ENCODE data around the gene ARHGAP25.

DNA sequence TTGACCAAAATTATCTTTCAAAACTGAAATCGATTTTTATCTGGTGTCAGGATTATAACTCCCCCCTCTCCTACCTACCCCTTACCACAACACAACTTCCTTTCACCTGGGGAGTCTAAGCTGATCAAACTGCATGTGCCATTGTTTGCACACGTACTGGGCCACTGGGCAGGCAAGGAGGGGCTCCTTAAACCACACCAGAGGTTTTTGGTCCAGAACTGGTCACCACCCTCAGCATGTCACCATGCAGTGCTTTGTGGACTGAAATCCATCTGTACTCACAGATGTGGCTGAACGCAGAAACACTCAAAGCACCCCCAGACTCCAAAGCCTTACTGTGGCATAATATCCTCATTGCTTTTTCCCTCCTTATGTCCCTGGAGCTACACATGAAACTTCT lies 13.9 kb upstream of the ARHGAP25 start:
- no peak for TF ChIP-seq POLR2A (IDR thresholded peaks at IDR 0.05)
- TF ChIP-seq CTCF (IDR thresholded peaks at IDR 0.05) = no peak

All from thyroid gland (tissue), 4 donors.